ENCODE results near the gene SPAG16.

The SPAG16 gene

GRCh38 chr2:214185546-214185945, 901.3 kb downstream of the SPAG16 start:
- Mint-ChIP-seq H3K36me3 (ENCODE audit: low read depth) (no peaks in the 10 kb centered on the region), H3K9me3 (peaks cover 4% of the 10 kb centered on the region), H3K4me1 (ENCODE audit: low read depth) (no peaks in the 10 kb centered on the region), H3K4me3 (no peak overlapping the region), H3K27me3 (no peaks in the 10 kb centered on the region), H3K27ac (no peak overlapping the region)

- Mint-ChIP-seq H3K36me3 (ENCODE audit: low read depth) (no peaks in the 10 kb centered on the region), H3K27me3 (no peaks in the 10 kb centered on the region), H3K9me3 (peaks cover 4% of the 10 kb centered on the region), H3K4me3 (no peak overlapping the region), H3K27ac (no peak overlapping the region), H3K4me1 (ENCODE audit: low read depth) (no peaks in the 10 kb centered on the region)
Observed at GRCh38 chr2:214192711-214193110, 908.4 kb downstream of the SPAG16 start.

DNA sequence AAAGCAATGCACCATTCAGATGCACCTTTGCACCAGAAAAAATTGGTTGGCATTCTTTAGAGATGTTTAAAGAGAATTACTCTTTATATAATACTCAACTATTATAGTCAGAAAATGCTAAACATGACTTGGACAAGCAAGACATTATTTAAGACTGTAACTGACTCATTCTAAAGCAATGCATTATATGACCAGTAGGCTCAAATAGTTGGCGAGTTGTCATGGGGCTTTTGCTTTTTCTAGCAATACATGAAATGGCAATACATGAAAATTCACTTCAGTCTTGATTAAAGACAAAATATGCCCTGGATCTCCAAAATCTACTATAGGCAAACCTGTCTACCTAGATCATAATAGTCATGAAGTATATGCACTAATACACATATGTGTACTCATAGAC, 909.7 kb downstream of the SPAG16 start:
- Mint-ChIP-seq H3K36me3 (ENCODE audit: low read depth) (no peaks in the 10 kb centered on the region), H3K27me3 (no peaks in the 10 kb centered on the region), H3K27ac (no peak overlapping the region), H3K9me3 (peaks cover 4% of the 10 kb centered on the region), H3K4me3 (no peak overlapping the region), H3K4me1 (ENCODE audit: low read depth) (no peaks in the 10 kb centered on the region)

DNA sequence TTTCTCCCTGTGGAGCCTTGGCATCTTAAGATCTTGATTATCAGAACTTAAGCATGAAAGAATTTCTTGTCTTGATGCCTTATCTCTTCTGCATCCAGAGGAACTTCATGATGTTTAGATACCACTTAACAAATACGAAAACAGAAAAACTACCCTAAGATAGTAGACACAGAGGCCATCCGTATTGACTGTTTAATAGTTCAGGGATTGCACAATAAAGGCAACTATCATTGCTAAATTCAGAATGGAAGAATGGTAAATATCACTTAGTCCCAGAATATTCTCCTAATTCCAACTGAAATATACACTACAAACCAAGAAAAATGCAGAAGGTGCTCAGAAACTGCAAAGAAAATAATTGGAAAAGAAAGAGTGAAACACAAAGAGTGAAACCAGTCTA, 912.0 kb downstream of the SPAG16 start:
- H3K27me3 Mint-ChIP-seq: no peaks in the 10 kb centered on the region
- H3K4me1 Mint-ChIP-seq (ENCODE audit: low read depth): no peaks in the 10 kb centered on the region
- no peaks in the 10 kb centered on the region for H3K9me3 Mint-ChIP-seq
- H3K27ac Mint-ChIP-seq: no peak overlapping the region
- H3K4me3 Mint-ChIP-seq: no peak overlapping the region
- no peaks in the 10 kb centered on the region for H3K36me3 Mint-ChIP-seq (ENCODE audit: low read depth)

- Mint-ChIP-seq H3K4me1 (ENCODE audit: low read depth) (no peaks in the 10 kb centered on the region), H3K27me3 (no peaks in the 10 kb centered on the region), H3K27ac (no peak overlapping the region), H3K36me3 (ENCODE audit: low read depth) (no peaks in the 10 kb centered on the region), H3K9me3 (peaks cover 3% of the 10 kb centered on the region), H3K4me3 (no peak overlapping the region)
Observed at GRCh38 chr2:214201892-214202291, 917.6 kb downstream of the SPAG16 start.

DNA sequence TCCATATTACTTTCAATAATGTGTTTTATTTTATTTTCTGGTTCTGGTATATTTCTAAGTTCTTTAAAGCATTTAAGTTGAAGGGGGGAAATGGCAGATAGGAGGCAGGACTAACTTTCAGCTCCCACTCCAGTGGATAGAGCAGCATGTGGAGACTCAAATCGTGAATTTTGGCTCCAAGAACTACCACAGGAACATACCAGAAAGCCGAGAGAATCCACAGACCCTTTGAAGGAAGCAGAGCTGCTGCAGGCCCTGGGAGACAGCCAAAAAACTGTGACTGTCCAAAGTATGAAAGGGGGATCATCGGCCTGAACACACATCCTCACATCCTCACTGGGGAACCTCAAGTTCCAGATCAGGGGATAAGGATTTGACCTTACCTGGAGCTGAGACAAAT, 919.0 kb downstream of the SPAG16 start:
- no peaks in the 10 kb centered on the region for H3K36me3 Mint-ChIP-seq (ENCODE audit: low read depth)
- no peak overlapping the region for H3K4me3 Mint-ChIP-seq
- H3K9me3 Mint-ChIP-seq: peaks cover 3% of the 10 kb centered on the region
- no peaks in the 10 kb centered on the region for H3K27me3 Mint-ChIP-seq
- no peak overlapping the region for H3K27ac Mint-ChIP-seq
- H3K4me1 Mint-ChIP-seq (ENCODE audit: low read depth): no peaks in the 10 kb centered on the region

DNA sequence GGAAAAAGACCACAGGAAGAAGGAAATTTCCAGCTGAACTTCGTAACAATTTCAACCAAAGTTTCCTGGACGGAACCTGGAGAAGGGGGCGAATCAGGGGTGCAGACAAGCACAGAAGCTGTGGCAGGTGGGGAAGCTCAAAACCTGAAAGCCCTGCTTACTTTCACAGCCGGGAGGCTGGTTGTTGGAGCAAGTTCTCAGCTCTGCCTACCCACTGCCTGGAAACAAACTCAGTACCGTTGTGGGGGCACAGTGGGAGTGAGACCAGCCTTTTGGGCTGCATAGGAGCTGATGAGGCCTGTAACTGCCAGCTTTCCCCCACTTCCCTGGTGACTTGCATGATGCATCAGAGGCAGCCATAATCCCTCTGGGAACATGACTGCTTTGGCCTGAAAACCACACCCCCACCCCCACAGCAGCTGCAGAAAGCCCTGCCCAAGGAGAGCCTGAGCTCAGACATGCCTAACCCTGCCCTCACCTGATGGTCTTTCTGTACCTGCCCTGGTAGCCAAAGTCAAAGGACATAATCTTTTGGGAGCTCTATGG, 919.6 kb downstream of the SPAG16 start:
- Mint-ChIP-seq H3K27me3 (no peaks in the 10 kb centered on the region), H3K9me3 (peaks cover 3% of the 10 kb centered on the region), H3K4me1 (ENCODE audit: low read depth) (no peaks in the 10 kb centered on the region), H3K36me3 (ENCODE audit: low read depth) (no peaks in the 10 kb centered on the region), H3K27ac (no peak overlapping the region), H3K4me3 (no peak overlapping the region)

GRCh38 chr2:214215107-214215506, 930.8 kb downstream of the SPAG16 start:
- no peak overlapping the region for H3K4me3 Mint-ChIP-seq
- H3K27me3 Mint-ChIP-seq: no peaks in the 10 kb centered on the region
- no peaks in the 10 kb centered on the region for H3K9me3 Mint-ChIP-seq
- H3K36me3 Mint-ChIP-seq (ENCODE audit: low read depth): no peaks in the 10 kb centered on the region
- H3K27ac Mint-ChIP-seq: no peak overlapping the region
- no peaks in the 10 kb centered on the region for H3K4me1 Mint-ChIP-seq (ENCODE audit: low read depth)

DNA sequence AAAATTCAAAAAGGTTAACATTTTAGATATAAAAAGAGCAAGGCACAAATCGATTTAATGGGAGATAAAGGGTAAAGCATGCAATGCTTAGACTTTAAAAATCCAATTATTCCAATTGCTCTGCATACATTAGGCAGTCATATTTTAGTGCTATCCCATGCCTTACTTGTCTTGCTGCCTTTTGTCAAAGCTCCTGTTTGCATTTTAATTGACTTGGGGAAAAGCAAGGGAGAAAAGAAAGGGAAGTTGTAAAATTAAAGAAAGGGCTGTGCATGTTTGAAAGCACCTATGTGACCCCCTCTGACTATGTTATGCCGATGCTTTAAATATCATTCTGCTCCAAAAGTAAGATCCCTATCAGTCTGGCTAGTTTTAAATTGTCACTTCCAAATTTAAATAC, 932.9 kb downstream of the SPAG16 start:
- no peaks in the 10 kb centered on the region for H3K27me3 Mint-ChIP-seq
- H3K4me1 Mint-ChIP-seq (ENCODE audit: low read depth): no peaks in the 10 kb centered on the region
- H3K27ac Mint-ChIP-seq: no peak overlapping the region
- H3K4me3 Mint-ChIP-seq: no peak overlapping the region
- no peaks in the 10 kb centered on the region for H3K9me3 Mint-ChIP-seq
- no peaks in the 10 kb centered on the region for H3K36me3 Mint-ChIP-seq (ENCODE audit: low read depth)

- H3K36me3 Mint-ChIP-seq (ENCODE audit: low read depth): no peaks in the 10 kb centered on the region
- H3K9me3 Mint-ChIP-seq: no peaks in the 10 kb centered on the region
- H3K4me1 Mint-ChIP-seq (ENCODE audit: low read depth): no peaks in the 10 kb centered on the region
- H3K4me3 Mint-ChIP-seq: no peak overlapping the region
- H3K27ac Mint-ChIP-seq: no peak overlapping the region
- no peaks in the 10 kb centered on the region for H3K27me3 Mint-ChIP-seq
Observed at GRCh38 chr2:214217599-214217998, 933.3 kb downstream of the SPAG16 start.

GRCh38 chr2:214220251-214220650, 936.0 kb downstream of the SPAG16 start:
- Mint-ChIP-seq H3K36me3 (ENCODE audit: low read depth) (no peaks in the 10 kb centered on the region), H3K9me3 (no peaks in the 10 kb centered on the region), H3K27ac (no peak overlapping the region), H3K4me3 (no peak overlapping the region), H3K27me3 (no peaks in the 10 kb centered on the region), H3K4me1 (ENCODE audit: low read depth) (no peaks in the 10 kb centered on the region)

DNA sequence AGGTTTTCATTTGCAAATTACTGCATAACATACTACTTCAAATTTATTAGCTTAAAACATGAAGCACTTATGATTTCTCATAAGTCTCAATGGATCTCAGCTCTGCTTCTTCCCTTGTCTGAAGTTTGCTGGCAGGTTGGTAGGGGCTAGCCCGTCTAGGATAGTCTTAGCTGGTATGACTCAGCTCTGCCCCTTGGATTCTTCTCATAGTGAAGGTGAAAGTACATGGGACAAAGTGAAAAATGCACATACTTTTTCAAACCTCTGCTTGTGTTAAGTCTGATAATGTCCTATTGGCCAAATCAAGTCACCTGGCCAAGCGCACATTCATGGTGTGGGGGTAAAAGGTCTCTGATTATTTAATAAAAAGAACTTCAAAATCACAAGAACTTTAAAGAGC, 941.8 kb downstream of the SPAG16 start:
- H3K9me3 Mint-ChIP-seq: no peaks in the 10 kb centered on the region
- no peaks in the 10 kb centered on the region for H3K27me3 Mint-ChIP-seq
- H3K27ac Mint-ChIP-seq: no peak overlapping the region
- no peaks in the 10 kb centered on the region for H3K36me3 Mint-ChIP-seq (ENCODE audit: low read depth)
- no peak overlapping the region for H3K4me3 Mint-ChIP-seq
- H3K4me1 Mint-ChIP-seq (ENCODE audit: low read depth): no peaks in the 10 kb centered on the region

DNA sequence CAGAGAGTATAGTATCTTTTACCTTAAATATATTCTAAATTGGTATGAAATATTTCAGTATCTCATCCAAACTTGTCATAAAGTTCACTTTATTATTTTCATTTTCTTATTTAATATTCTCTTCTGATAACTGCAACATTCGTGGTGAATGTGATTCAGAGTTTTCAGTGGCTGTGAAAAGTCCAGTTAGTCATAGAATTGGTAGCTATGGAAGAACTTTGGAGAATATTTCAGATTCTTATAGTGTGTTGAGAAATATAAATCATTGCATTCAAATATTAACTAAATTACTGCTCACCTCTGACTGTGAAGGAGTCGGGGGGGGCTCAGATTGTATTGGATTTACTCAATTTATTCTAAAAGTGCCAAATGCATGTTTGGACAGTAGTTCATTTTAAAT, 948.0 kb downstream of the SPAG16 start:
- H3K9me3 Mint-ChIP-seq: no peaks in the 10 kb centered on the region
- no peak overlapping the region for H3K4me3 Mint-ChIP-seq
- no peaks in the 10 kb centered on the region for H3K4me1 Mint-ChIP-seq (ENCODE audit: low read depth)
- no peaks in the 10 kb centered on the region for H3K36me3 Mint-ChIP-seq (ENCODE audit: low read depth)
- no peak overlapping the region for H3K27ac Mint-ChIP-seq
- H3K27me3 Mint-ChIP-seq: no peaks in the 10 kb centered on the region

- H3K27me3 Mint-ChIP-seq: no peaks in the 10 kb centered on the region
- no peak overlapping the region for H3K4me3 Mint-ChIP-seq
- no peaks in the 10 kb centered on the region for H3K36me3 Mint-ChIP-seq (ENCODE audit: low read depth)
- no peak overlapping the region for H3K27ac Mint-ChIP-seq
- H3K9me3 Mint-ChIP-seq: no peaks in the 10 kb centered on the region
- no peaks in the 10 kb centered on the region for H3K4me1 Mint-ChIP-seq (ENCODE audit: low read depth)
Observed at GRCh38 chr2:214233164-214233563, 948.9 kb downstream of the SPAG16 start.

GRCh38 chr2:214242797-214243196, 958.5 kb downstream of the SPAG16 start:
- Mint-ChIP-seq H3K27me3 (no peaks in the 10 kb centered on the region), H3K9me3 (no peaks in the 10 kb centered on the region), H3K4me1 (ENCODE audit: low read depth) (no peaks in the 10 kb centered on the region)

DNA sequence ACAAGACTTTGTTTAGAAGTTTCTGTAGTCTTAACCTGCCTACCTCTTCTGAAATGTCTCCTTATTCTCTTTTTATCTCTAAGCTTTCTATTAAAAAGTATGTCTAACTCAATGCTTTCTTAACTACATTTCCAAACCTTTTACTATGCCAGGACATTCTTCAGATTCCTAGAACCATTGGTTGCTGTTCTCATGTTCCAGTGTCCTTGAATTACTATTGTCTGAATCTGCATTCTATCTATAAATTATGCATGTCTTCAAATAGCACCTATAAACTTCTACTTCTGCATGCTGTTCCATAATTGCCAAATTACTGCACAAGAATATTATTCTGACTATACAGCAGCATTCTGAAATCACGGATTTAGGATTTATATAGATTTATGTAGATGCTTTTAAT, 960.6 kb downstream of the SPAG16 start:
- H3K36me3 Mint-ChIP-seq (ENCODE audit: low read depth): no peaks in the 10 kb centered on the region
- no peak overlapping the region for H3K27ac Mint-ChIP-seq
- no peak overlapping the region for H3K4me3 Mint-ChIP-seq
- H3K27me3 Mint-ChIP-seq: no peaks in the 10 kb centered on the region
- no peaks in the 10 kb centered on the region for H3K9me3 Mint-ChIP-seq
- no peaks in the 10 kb centered on the region for H3K4me1 Mint-ChIP-seq (ENCODE audit: low read depth)

More at GRCh38 chr2:214242797-214243196, 958.5 kb downstream of the SPAG16 start:
- Mint-ChIP-seq H3K27ac (no peak overlapping the region), H3K36me3 (ENCODE audit: low read depth) (no peaks in the 10 kb centered on the region), H3K4me3 (no peak overlapping the region)

All from stimulated activated naive CD8-positive, alpha-beta T cell treated with anti-CD3 and anti-CD28 coated beads, Interleukin-15, Interleukin-2, amounts not matched to agents 100 ng/mL and 50 ng/mL, for 24 hours (primary cell).